Measurements from ENCODE around the gene BHLHA15.
"Not testable (repeated sequence)": the region's sequence is repeated elsewhere in the genome, so short reads cannot be mapped to it uniquely, and the experiment has no call there.

Gene BHLHA15

DNA sequence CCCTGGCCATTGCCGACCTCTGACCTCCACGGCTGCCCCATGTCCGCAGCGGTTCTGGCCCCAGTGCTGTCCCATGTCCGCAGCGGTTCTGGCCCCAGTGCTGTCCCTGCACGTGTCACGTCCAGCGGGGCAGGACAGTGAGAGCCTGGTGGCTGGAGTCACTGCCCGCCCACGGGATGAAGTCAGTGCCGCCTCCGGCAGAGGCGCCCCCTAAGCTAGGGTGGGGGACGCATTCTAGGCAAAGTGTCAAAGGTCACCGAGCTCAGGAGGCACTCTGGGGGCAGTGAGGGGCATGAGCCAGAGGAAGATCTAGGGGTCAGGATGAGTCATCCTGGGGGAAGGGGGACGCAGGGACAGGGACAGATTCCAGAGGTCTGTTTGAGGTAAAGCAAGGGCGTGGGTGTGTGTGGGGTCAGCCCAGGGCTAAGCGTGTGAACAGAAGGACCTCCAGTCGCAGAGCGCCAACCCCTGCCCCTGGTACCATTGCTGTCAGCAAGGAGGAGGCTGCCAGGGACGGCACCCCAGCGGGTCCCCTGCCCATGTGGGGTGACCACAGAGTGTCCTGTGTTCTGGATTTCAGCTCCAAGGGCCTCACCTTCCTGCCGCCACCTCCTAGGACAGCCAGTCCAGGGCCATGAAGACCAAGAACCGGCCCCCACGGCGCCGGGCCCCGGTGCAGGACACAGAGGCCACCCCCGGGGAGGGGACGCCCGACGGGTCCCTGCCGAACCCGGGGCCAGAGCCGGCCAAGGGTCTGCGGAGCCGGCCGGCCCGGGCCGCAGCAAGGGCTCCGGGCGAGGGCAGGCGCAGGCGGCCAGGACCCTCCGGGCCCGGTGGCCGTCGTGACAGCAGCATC lies 665 bp downstream of the BHLHA15 start:
- DNase-seq = no peak

DNA sequence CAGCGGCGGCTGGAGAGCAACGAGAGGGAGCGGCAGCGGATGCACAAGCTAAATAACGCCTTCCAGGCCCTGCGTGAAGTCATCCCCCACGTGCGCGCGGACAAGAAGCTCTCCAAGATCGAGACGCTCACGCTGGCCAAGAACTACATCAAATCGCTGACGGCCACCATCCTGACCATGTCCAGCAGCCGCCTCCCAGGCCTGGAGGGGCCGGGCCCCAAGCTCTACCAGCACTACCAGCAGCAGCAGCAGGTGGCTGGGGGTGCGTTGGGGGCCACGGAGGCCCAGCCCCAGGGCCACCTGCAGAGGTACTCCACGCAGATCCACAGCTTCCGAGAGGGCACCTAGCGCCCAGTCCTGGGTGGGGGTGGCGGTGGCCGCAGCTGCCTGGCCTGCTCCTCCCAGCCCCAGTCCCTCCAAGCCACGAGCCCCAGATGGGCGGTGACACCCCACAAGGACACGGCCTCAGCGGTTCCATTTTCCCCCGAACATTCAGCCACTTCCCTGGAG lies 1.3 kb downstream of the BHLHA15 start:
- DNase-seq = no peak

DNA sequence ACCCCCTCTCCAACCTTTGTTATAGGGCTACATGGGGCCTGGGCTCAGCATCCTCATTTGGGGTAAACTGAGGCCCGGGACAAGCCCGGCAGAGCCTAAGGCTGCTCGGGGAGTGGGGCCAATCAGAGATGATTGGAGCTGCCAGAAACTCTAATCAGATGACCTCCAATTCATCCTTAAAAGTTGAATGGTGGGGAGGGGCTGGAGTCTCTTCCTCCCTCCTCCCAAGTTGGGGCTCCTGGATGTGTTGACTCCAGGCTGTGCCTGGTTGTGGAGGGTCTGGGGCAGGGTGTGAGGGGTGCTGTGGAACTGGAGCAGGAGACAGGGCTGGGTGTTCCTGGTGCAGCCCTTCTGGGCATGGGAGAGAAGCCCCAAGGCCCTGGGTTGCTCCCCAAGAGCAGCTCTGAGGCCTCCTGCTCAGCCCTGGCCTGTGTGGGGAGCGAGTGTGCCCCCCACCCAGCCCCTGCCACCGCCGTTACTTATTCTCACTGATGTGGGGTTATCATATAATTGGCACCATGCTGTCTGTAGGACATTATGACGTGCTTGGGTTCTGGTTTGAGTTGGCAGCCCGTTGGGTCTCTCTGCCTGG lies 2.2 kb downstream of the BHLHA15 start:
- no peak for DNase-seq

- no peak for DNase-seq
Measured at GRCh38 chr7:98213888-98214810, 2.9 kb downstream of the BHLHA15 start.

GRCh38 chr7:98214811-98215321 lies 3.6 kb downstream of the BHLHA15 start:
- DNase-seq = no peak

DNA sequence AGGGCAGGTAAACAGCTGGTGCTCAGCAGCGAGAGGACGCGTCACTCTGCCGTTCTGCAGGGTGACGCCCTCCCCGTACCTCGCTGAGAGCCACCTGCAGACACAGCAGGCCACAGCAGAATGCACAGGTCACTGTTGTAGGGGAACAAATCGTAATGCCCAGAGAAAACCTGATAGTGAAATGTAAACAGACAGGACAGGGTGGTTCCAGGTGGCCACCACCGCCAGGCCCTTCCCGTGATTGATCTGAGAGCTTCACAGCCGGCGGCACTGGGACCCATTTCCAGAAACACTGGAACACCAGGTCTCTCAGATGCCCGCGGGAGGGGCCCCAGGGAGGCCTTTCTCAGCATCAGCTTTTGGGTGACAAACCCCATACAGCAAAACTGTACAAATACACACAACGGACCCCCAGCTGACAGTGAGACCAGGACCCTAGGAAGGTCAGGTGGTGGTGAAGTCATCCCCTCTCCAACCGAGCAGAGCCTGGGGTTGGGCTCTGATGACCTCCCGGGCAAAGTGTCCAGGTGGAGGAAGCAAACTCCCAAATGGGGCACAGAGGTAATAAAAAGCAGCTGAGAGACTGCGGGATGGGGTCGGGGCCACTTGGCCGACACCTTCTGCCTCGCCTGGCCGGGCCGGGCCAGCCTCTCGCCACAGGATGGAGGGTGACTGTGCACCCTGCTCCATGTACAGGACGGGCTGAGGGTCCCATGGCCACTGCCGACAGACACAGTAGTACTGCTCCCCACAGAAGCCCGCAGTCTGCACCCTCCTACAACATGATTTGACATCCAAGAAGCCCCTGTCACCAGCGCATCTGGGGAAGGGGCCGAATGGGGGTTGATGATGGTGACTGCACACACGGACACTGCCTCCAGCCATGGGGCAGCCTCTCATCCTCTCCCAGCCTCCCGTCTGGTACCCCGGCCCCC lies 4.6 kb downstream of the BHLHA15 start:
- no peak for DNase-seq

DNA sequence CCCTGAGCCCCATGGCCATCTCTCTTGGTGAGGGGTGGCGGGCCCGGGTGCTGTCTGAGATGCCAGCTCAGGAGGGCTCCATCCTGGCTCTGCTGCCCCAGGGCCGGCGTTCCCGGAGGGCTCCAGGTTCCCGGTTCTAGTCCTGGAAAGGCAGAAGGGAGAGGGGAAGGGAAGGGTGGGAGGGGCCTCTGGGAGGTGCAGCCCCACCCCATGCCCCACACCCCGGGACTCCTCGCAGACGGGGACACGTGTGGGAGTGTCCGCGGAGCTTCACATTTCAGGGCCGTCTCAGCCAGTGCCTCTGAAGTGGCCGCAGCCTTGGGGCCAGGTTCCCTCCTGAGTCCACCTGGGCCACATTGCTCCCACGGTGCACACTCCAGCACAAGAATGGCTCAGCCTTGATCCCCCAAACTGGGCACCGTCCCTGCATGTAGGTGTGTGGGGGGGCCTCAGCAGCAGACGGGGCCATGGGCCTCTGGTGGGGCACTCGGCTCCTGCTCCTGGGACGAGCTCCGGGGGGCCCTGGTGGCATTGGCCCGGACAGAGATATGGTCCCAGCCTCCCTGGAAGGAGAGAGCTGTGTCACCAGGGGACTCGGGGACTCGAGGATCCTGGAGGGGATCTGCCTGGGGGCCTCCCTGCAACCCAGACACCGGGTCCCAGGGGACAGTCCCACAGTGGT lies 5.8 kb downstream of the BHLHA15 start:
- no peak for DNase-seq

GRCh38 chr7:98217623-98218582 lies 6.7 kb downstream of the BHLHA15 start:
- peak; percentile 54 to 59 for DNase-seq

GRCh38 chr7:98219382-98219781 lies 8.1 kb downstream of the BHLHA15 start:
- not testable (repeated sequence) for DNase-seq

- no peak for DNase-seq
Measured at GRCh38 chr7:98221611-98222532, 10.6 kb downstream of the BHLHA15 start.

DNA sequence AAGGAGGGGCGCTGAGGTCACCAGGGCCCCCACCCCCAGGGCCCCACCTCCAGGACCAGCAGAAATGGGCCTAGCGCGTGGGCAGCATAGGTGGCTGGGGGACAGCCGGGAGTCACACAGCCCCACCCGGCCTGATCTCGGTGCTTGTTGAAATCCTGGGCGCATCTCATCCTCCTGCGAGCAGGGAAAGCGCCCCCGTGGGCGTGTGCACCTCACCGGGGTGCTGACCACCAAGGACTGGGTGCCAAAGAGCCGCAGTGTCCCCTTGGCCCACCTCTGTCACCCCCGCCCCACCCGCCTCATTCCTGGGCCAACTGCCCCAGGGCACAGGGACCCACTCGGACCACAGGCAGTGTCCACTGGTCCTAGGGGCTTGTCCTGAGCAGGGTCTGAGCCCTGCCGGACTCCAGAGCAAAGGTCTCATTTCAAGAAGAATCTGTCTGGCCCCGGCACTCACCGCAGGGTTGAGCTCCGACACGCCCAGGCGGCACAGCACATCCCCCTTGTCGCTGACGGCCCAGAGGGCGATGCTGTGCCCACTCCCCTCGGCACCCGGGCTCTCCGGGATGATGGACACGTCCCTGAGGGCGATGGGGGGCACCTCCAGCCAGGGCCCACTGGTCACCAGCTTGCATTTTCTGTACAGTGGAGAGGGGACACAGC lies 11.4 kb downstream of the BHLHA15 start:
- no peak for DNase-seq

- DNase-seq = no peak
Measured at GRCh38 chr7:98223351-98223897, 12.2 kb downstream of the BHLHA15 start.

DNA sequence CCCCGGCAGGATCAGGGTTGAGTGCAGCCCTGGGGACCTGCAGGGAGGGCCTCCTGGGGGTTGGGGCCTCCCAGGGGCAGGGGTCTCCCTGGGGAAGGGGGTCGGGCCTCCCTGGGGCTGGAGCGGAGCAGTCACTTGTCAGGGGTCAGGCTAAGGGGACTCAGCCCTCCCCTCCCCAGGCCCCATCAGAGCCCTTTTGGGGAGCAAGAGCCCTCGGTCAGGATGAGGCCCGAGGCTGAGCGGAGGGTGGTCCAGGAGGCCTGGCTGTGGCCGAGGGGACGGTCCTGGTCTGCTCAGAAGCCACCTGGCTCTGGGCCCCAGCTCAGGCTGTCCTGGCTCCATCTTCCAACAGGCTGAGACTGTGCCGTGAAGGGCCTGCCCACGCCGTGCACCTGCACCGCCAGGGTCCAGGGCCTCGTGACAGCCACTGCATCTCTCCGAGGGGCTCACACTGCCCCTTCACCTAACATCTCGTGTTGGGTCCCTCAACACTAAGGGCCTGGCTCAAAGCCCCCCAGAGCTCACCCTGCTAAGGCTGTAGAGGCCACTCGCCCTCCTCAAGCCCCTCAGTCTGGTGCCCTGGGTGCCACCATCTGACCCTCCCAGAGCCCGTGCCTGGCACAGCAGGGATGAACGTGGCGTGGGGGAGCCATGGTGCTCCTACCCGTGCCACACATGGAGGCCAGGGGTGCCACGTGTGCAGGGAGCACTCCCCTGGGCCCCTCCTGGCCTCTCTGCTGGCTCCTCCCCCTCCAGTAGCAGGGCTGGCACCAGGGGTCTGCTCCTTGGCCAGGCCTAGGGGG lies 12.9 kb downstream of the BHLHA15 start:
- no peak for DNase-seq

DNA sequence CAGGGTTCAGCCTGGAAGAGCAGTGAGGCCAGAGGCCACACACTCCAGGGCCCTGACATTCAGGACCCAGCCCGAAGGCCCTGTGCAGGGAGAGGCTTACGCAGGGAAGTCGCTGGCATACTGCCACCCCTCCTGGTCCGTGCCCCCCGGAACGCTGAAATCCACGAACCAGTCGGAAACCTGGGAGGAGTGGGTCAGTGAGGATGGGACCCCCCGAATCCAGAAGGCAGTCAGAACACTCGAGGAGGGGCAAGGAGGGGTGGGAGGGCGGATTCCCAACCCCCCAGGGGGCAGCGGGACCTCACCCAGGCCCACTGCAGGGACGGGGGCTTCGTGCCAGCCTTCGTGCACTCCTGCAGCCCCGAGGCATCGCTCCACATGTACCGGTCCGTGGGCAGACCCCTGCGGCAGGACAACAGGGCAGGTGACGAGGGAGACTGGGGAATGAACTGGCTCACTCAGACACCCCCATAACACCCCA lies 13.5 kb downstream of the BHLHA15 start:
- no peak for DNase-seq

DNA sequence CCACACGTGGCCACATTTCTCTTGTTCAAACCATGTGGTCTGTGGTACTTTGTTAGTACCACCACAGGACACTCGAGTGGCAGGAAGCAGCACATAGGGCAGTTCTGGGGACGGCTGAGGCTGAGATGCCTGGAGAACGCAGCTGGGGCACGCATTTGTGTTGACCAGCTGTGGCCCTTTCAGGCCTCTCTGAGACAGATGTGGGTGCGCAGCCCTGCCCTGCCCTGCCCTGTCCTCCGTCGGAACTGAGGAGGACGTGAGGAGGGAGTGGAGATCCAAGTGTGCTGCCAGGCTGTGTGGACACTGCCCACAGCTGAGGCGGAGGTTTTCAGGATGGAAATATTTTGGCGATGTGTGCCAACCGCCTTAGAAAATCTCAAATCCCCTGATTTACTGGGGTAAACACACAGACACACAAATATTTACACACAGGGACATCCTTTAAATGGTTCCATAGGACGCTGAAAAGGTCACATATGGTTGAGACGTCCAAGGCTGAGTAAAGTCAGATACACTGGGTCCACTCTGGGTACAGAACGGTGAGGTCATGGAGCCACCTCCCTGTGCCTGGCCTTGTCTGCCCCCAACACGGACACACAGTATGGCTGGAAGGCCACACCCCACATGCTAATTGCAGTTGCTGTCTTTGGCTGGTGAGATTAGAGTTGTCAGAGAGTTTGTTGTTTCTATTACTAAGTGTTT lies 14.8 kb downstream of the BHLHA15 start:
- DNase-seq = no peak

DNA sequence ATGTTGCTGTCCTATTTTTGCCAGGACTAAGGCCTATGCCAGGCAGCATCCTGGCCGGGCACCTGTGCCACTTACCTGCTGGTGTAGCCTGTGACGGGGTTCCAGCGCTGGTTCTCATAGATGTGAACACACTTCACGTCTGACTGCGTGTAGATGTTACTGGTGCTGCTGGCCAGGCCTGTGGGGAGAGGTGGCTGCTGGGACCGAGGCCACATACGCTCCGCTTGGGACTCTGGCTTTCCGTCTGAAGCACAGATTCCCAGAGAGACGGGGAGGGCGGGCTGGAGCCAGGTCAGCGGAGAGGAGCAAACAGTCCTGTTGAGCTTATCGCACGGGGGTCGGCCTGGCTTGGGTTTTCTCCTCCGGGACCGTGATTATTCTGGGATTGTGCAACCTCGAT lies 16.7 kb downstream of the BHLHA15 start:
- DNase-seq = no peak
